ENCODE results near the gene UBD.

DNA sequence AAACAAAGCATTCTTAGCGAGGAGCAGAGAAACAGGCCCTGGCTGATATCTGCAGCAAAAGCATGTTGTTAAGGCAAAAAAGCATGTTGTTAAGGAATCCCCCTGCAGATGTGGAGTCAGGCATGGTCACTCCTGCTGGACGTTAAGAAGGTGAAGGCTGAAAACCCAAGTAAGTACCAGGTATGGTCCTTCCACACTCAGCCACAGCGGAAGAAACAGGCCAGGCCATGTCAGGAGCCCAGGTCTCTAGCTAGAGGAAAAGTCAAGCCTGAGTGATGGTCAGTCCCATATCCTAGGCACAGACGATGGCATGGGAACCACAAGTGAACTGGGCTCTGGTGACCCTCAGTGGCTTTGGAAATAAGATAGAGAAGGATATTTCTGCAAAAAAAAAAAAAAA, 39.3 kb downstream of the UBD start:
- TF ChIP-seq, protein P1, sequence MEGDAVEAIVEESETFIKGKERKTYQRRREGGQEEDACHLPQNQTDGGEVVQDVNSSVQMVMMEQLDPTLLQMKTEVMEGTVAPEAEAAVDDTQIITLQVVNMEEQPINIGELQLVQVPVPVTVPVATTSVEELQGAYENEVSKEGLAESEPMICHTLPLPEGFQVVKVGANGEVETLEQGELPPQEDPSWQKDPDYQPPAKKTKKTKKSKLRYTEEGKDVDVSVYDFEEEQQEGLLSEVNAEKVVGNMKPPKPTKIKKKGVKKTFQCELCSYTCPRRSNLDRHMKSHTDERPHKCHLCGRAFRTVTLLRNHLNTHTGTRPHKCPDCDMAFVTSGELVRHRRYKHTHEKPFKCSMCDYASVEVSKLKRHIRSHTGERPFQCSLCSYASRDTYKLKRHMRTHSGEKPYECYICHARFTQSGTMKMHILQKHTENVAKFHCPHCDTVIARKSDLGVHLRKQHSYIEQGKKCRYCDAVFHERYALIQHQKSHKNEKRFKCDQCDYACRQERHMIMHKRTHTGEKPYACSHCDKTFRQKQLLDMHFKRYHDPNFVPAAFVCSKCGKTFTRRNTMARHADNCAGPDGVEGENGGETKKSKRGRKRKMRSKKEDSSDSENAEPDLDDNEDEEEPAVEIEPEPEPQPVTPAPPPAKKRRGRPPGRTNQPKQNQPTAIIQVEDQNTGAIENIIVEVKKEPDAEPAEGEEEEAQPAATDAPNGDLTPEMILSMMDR (IDR thresholded peaks at IDR 0.05), result no peak
- TF ChIP-seq POLR2A (IDR thresholded peaks at IDR 0.05; ENCODE audit: low read length), result no peak

Data from A549 (cell line).